ENCODE results near the gene CALM3.
A peak's percentile ranks its signal among the peaks of the same experiment; 100 is the strongest.
"Not testable (repeated sequence)": the region's sequence is repeated elsewhere in the genome, so short reads cannot be mapped to it uniquely, and the experiment has no call there.

CALM3 gene

GRCh38 chr19:46601318-46602224 lies at the start of gene CALM3:
TSS of gene CALM3 (plus strand) at chr19:46601330. CDS start at chr19:46601435, 105 bp downstream.
- peak within 1 kb of the TSS; percentile 91 for H3K27ac ChIP-seq
- no peak for DNase-seq (ENCODE audit: low read depth, low spot score)

GRCh38 chr19:46552891-46553290 lies 48.2 kb upstream of the CALM3 start:
- no peak for DNase-seq (ENCODE audit: low read depth, low spot score)
- no peak overlapping the region for H3K27ac ChIP-seq

- no peak for DNase-seq (ENCODE audit: low read depth, low spot score)
- H3K27ac ChIP-seq, result no peak overlapping the region
Observed at GRCh38 chr19:46554161-46554560, 47.0 kb upstream of the CALM3 start.

GRCh38 chr19:46555628-46556280 lies 45.4 kb upstream of the CALM3 start:
- no peak overlapping the region for H3K27ac ChIP-seq
- DNase-seq (ENCODE audit: low read depth, low spot score), result no peak

GRCh38 chr19:46556471-46556870 lies 44.7 kb upstream of the CALM3 start:
- not testable (repeated sequence) for H3K27ac ChIP-seq; DNase-seq (ENCODE audit: low read depth, low spot score)

- no peak overlapping the region for H3K27ac ChIP-seq
- DNase-seq (ENCODE audit: low read depth, low spot score), result no peak
Observed at GRCh38 chr19:46559203-46559602, 41.9 kb upstream of the CALM3 start.

GRCh38 chr19:46559675-46560074 lies 41.5 kb upstream of the CALM3 start:
- DNase-seq (ENCODE audit: low read depth, low spot score); H3K27ac ChIP-seq: not testable (repeated sequence)

- no peak for DNase-seq (ENCODE audit: low read depth, low spot score)
- no peak overlapping the region for H3K27ac ChIP-seq
Observed at GRCh38 chr19:46564701-46565100, 36.4 kb upstream of the CALM3 start.

- no peak for DNase-seq (ENCODE audit: low read depth, low spot score)
- no peak overlapping the region for H3K27ac ChIP-seq
Observed at GRCh38 chr19:46571495-46571894, 29.6 kb upstream of the CALM3 start.

GRCh38 chr19:46573679-46574498 lies 27.2 kb upstream of the CALM3 start:
- DNase-seq (ENCODE audit: low read depth, low spot score), result no peak
- H3K27ac ChIP-seq, result no peak overlapping the region

- DNase-seq (ENCODE audit: low read depth, low spot score), result no peak
- H3K27ac ChIP-seq, result no peak overlapping the region
Observed at GRCh38 chr19:46574533-46574932, 26.6 kb upstream of the CALM3 start.

GRCh38 chr19:46578450-46578849 lies 22.7 kb upstream of the CALM3 start:
- no peak overlapping the region for H3K27ac ChIP-seq
- no peak for DNase-seq (ENCODE audit: low read depth, low spot score)

GRCh38 chr19:46579361-46579879 lies 21.7 kb upstream of the CALM3 start:
- no peak for DNase-seq (ENCODE audit: low read depth, low spot score)
- no peak overlapping the region for H3K27ac ChIP-seq

GRCh38 chr19:46580247-46580646 lies 20.9 kb upstream of the CALM3 start:
- DNase-seq (ENCODE audit: low read depth, low spot score), result no peak
- no peak overlapping the region for H3K27ac ChIP-seq

GRCh38 chr19:46585539-46585938 lies 15.6 kb upstream of the CALM3 start:
- no peak for DNase-seq (ENCODE audit: low read depth, low spot score)
- H3K27ac ChIP-seq, result no peak overlapping the region

- DNase-seq (ENCODE audit: low read depth, low spot score), result no peak
- H3K27ac ChIP-seq, result no peak overlapping the region
Observed at GRCh38 chr19:46586294-46586693, 14.8 kb upstream of the CALM3 start.

GRCh38 chr19:46587861-46588260 lies 13.3 kb upstream of the CALM3 start:
- H3K27ac ChIP-seq, result no peak overlapping the region
- no peak for DNase-seq (ENCODE audit: low read depth, low spot score)

GRCh38 chr19:46591254-46591653 lies 9.9 kb upstream of the CALM3 start:
- DNase-seq (ENCODE audit: low read depth, low spot score), result no peak
- H3K27ac ChIP-seq, result no peak overlapping the region

GRCh38 chr19:46591870-46592269 lies 9.3 kb upstream of the CALM3 start:
- no peak overlapping the region for H3K27ac ChIP-seq
- no peak for DNase-seq (ENCODE audit: low read depth, low spot score)

- no peak for DNase-seq (ENCODE audit: low read depth, low spot score)
- no peak overlapping the region for H3K27ac ChIP-seq
Observed at GRCh38 chr19:46596008-46596407, 5.1 kb upstream of the CALM3 start.

All from epithelial cell of prostate (primary cell).